HepG2 (cell line): ENCODE results near the gene SULT6B1. TPM values are rescaled to one million over a fixed set of nuclear protein-coding genes. Genes with fewer than 3 reads are reported as not detected.

Experiments
- SMAD1 ChIP-seq: sonication (generic); formaldehyde crosslinking; IDR thresholded peaks from 2 replicates; pipeline ENCODE4 v1.4.0; 2020; ENCODE audit warnings: missing genetic modification reagents, low read depth, mild to moderate bottlenecking, borderline replicate concordance
- ZNF790 ChIP-seq: sonication (generic); formaldehyde crosslinking; IDR thresholded peaks from 2 replicates; pipeline ENCODE4 v1.8.0; 2022; ENCODE audit warnings: missing genetic modification reagents, mild to moderate bottlenecking, borderline replicate concordance
- ZNF878 ChIP-seq: sonication (generic); formaldehyde crosslinking; IDR thresholded peaks from 2 replicates; pipeline ENCODE4 v1.8.1; 2023; ENCODE audit warnings: mild to moderate bottlenecking, missing genetic modification reagents, moderate library complexity
- polyA plus RNA-seq, 8 experiments: library from polyadenylated mRNA; depleted of rRNA in 3 of 8; stranded (reverse) in 7 of 8; unstranded in 1 of 8; fragments of >200 nt; fragmentation: Illumina TruSeq in 4 of 8; extraction: Trizol in 4 of 8; gene quantifications; 2 replicates each; pipeline versions ENCODE4 v1.2.1 to v1.2.3, GENCODE V29; 2011 to 2016; ENCODE audit warnings: low read depth in 4 of 8, missing spikeins in 1 of 8, mixed read lengths in 1 of 8; ENCODE audit not compliant: insufficient read depth in 1 of 8
- total RNA-seq, 5 experiments: library from RNA; depleted of rRNA; stranded (reverse); fragments of >200 nt; fragmentation: Illumina TruSeq; extraction: Trizol; gene quantifications; 2 replicates each; pipeline ENCODE4 v1.2.3, GENCODE V29; 2016; ENCODE audit warnings: low read depth in 1 of 5
- TF ChIP-seq, protein P1 (sequence below): sonication (generic); formaldehyde crosslinking; IDR thresholded peaks from 2 replicates; pipeline ENCODE4 v1.4.0; 2020; ENCODE audit warnings: mild to moderate bottlenecking, missing genetic modification reagents, borderline replicate concordance
- TF ChIP-seq, protein P2 (sequence below): sonication (generic); formaldehyde crosslinking; IDR thresholded peaks from 2 replicates; pipeline ENCODE4 v1.5.0; 2020; ENCODE audit warnings: mild to moderate bottlenecking, missing genetic modification reagents

Gene SULT6B1
- total and polyA plus RNA-seq, 2 of the 13 experiments (the other 11 are each of a cell fraction or from before 2014, with no cell fraction given) = not detected

DNA sequence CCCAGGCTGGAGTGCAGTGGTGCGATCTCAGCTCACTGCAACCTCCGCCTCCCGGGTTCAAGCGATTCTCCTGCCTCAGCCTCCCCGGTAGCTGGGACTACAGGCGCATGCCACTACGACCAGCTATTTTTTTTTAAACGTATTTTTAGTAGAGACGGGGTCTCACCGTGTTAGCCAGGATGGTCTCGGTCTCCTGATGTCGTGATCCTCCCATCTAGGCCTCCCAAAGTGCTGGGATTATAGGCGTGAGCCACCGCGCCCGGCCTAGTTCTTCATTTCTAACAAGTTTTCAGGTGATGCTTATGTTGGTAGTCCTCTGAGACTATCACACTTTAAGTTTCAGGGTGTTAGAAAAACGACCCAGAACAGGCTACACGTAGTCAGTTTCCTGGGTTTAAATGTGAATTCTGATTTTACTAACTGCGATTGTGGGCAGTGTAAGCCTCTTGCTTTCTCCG lies 7.4 kb upstream of the SULT6B1 start (continued):
- TF ChIP-seq, protein P1, sequence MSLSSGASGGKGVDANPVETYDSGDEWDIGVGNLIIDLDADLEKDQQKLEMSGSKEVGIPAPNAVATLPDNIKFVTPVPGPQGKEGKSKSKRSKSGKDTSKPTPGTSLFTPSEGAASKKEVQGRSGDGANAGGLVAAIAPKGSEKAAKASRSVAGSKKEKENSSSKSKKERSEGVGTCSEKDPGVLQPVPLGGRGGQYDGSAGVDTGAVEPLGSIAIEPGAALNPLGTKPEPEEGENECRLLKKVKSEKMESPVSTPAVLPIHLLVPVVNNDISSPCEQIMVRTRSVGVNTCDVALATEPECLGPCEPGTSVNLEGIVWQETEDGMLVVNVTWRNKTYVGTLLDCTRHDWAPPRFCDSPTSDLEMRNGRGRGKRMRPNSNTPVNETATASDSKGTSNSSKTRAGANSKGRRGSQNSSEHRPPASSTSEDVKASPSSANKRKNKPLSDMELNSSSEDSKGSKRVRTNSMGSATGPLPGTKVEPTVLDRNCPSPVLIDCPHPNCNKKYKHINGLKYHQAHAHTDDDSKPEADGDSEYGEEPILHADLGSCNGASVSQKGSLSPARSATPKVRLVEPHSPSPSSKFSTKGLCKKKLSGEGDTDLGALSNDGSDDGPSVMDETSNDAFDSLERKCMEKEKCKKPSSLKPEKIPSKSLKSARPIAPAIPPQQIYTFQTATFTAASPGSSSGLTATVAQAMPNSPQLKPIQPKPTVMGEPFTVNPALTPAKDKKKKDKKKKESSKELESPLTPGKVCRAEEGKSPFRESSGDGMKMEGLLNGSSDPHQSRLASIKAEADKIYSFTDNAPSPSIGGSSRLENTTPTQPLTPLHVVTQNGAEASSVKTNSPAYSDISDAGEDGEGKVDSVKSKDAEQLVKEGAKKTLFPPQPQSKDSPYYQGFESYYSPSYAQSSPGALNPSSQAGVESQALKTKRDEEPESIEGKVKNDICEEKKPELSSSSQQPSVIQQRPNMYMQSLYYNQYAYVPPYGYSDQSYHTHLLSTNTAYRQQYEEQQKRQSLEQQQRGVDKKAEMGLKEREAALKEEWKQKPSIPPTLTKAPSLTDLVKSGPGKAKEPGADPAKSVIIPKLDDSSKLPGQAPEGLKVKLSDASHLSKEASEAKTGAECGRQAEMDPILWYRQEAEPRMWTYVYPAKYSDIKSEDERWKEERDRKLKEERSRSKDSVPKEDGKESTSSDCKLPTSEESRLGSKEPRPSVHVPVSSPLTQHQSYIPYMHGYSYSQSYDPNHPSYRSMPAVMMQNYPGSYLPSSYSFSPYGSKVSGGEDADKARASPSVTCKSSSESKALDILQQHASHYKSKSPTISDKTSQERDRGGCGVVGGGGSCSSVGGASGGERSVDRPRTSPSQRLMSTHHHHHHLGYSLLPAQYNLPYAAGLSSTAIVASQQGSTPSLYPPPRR (CRISPR knock-in tag) = peak; percentile 9; the same call in 1 of the 2 replicates
- TF ChIP-seq ZNF790 (CRISPR knock-in tag) (0 out of 2 replicates have a peak, but pooled peaks have one; percentile 9), ZNF878 (CRISPR knock-in tag) (peak; percentile 8; the same call in 1 of the 2 replicates), SMAD1 (CRISPR knock-in tag) (0 out of 2 replicates have a peak, but pooled peaks have one; percentile 6)
- TF ChIP-seq, protein P2, sequence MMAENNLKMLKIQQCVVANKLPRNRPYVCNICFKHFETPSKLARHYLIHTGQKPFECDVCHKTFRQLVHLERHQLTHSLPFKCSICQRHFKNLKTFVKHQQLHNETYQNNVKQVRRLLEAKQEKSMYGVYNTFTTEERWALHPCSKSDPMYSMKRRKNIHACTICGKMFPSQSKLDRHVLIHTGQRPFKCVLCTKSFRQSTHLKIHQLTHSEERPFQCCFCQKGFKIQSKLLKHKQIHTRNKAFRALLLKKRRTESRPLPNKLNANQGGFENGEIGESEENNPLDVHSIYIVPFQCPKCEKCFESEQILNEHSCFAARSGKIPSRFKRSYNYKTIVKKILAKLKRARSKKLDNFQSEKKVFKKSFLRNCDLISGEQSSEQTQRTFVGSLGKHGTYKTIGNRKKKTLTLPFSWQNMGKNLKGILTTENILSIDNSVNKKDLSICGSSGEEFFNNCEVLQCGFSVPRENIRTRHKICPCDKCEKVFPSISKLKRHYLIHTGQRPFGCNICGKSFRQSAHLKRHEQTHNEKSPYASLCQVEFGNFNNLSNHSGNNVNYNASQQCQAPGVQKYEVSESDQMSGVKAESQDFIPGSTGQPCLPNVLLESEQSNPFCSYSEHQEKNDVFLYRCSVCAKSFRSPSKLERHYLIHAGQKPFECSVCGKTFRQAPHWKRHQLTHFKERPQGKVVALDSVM = peak; percentile 70; the same call in 1 of the 2 replicates
